H1 (cell line): ENCODE data around the gene PDE4D. TPM values are rescaled to one million over a fixed set of nuclear protein-coding genes. Genes with fewer than 3 reads are reported as not detected.

ENCODE experiments used
- CHD7 ChIP-seq: fragments of 300-600 bp; sonication (generic); IDR thresholded peaks from 2 replicates; pipeline ENCODE4 v1.7.1; 2012; ENCODE audit warnings: low read length, moderate library complexity, mild to moderate bottlenecking, inconsistent platforms; ENCODE audit not compliant: insufficient replicate concordance
- POLR2A ChIP-seq, 2 experiments: IDR thresholded peaks; 1 replicate in 1 of 2; 2 replicates in 1 of 2; pipeline ENCODE4 v1.6.1; 2011; ENCODE audit warnings: low read depth in 2 of 2, low read length in 2 of 2, mild to moderate bottlenecking in 2 of 2; ENCODE audit errors: control extremely low read depth in 1 of 2
- polyA plus RNA-seq, 7 experiments: library from polyadenylated mRNA; depleted of rRNA in 3 of 7; stranded (reverse) in 5 of 7; unstranded in 2 of 7; fragments of >200 nt in 5 of 7; fragments of 200-250 nt in 2 of 7; gene quantifications; 1 replicate in 5 of 7; 2 replicates in 1 of 7; 4 replicates in 1 of 7; pipeline versions ENCODE4 v1.2.1 to v1.2.3, GENCODE V29; 2011 to 2013; ENCODE audit warnings: missing spikeins in 2 of 7, mixed read lengths in 2 of 7
- total RNA-seq: library from RNA; stranded (reverse); fragmentation: NEBNext Ultra II Directional; extraction: Animal tissue kit (Norgen Biotek cat#: 25700); gene quantifications from 2 replicates; pipeline ENCODE4 v1.2.1, GENCODE V29; 2021

Gene PDE4D
- total and polyA plus RNA-seq, 2 of the 8 experiments (the other 6 are each of a cell fraction or from before 2014, with no cell fraction given), result 2.3 to 3.7 TPM

GRCh38 chr5:59845730-59846129 lies 47.8 kb downstream of the PDE4D start (continued):
- no peak for TF ChIP-seq CHD7
- TF ChIP-seq POLR2A (IDR thresholded peaks at IDR 0.05; ENCODE audit: control extremely low read depth in 1 of 2, low read depth in 2 of 2, low read length in 2 of 2), result no peak
